Parathyroid adenoma (tissue), 2 donors: ENCODE results near the gene IFFO2.

ENCODE experiments used
- H2AFZ ChIP-seq: fragments of 300-600 bp; sonication (generic); one replicate; pipeline ENCODE4 v1.7.0; 2017; ENCODE audit warnings: antibody characterized with exemption, mild to moderate bottlenecking
- H3K27ac ChIP-seq: fragments of 300-600 bp; sonication (generic); one replicate; pipeline ENCODE4 v1.7.0; 2017
- H3K27me3 ChIP-seq: fragments of 300-600 bp; sonication (generic); one replicate; pipeline ENCODE4 v1.7.0; 2017; ENCODE audit warnings: low read length; ENCODE audit not compliant: control insufficient read depth, insufficient read depth
- H3K36me3 ChIP-seq: fragments of 300-600 bp; sonication (generic); one replicate; pipeline ENCODE4 v1.7.0; 2017; ENCODE audit warnings: low read length; ENCODE audit not compliant: control insufficient read depth, insufficient read depth
- H3K4me1 ChIP-seq: fragments of 300-600 bp; sonication (generic); one replicate; pipeline ENCODE4 v1.7.0; 2017; ENCODE audit warnings: control low read depth
- H3K4me2 ChIP-seq: fragments of 300-600 bp; sonication (generic); one replicate; pipeline ENCODE4 v1.7.0; 2017; ENCODE audit warnings: low read length
- H3K4me3 ChIP-seq: fragments of 300-600 bp; sonication (generic); one replicate; pipeline ENCODE4 v1.7.0; 2017; ENCODE audit warnings: low read depth, low read length
- H3K79me2 ChIP-seq: fragments of 300-600 bp; sonication (generic); one replicate; pipeline ENCODE4 v1.7.0; 2017; ENCODE audit warnings: control low read depth
- H3K9ac ChIP-seq: fragments of 300-600 bp; sonication (generic); one replicate; pipeline ENCODE4 v1.7.0; 2017; ENCODE audit warnings: mild to moderate bottlenecking
- H3K9me3 ChIP-seq: fragments of 300-600 bp; sonication (generic); one replicate; pipeline ENCODE4 v1.7.0; 2017; ENCODE audit warnings: low read length; ENCODE audit not compliant: control insufficient read depth
- CTCF ChIP-seq: fragments of 300-600 bp; sonication (generic); IDR thresholded peaks from one replicate; pipeline ENCODE4 v1.7.0; 2017; ENCODE audit warnings: antibody characterized with exemption, mild to moderate bottlenecking
- donor health status: primary hyperparathyroidism.

Gene IFFO2

GRCh38 chr1:18928406-18928805 is 28.1 kb downstream of the IFFO2 start:
- Histone ChIP-seq H3K27ac (no peak overlapping the region), H3K79me2 (peaks cover 18% of the 10 kb centered on the region), H3K4me1 (peaks cover 19% of the 10 kb centered on the region), H3K9me3 (no peaks in the 10 kb centered on the region), H3K36me3 (no peaks in the 10 kb centered on the region), H3K9ac (no peak overlapping the region), H3K4me3 (no peak overlapping the region), H3K27me3 (no peaks in the 10 kb centered on the region), H2AFZ (no peak overlapping the region), H3K4me2 (no peak overlapping the region)
- TF ChIP-seq CTCF = no peak

- Histone ChIP-seq H3K9ac (no peak overlapping the region), H3K27me3 (no peaks in the 10 kb centered on the region), H3K4me3 (no peak overlapping the region), H3K36me3 (no peaks in the 10 kb centered on the region), H2AFZ (no peak overlapping the region), H3K4me2 (no peak overlapping the region), H3K4me1 (peaks cover 21% of the 10 kb centered on the region), H3K79me2 (peaks cover 19% of the 10 kb centered on the region), H3K27ac (no peak overlapping the region), H3K9me3 (no peaks in the 10 kb centered on the region)
- TF ChIP-seq CTCF = no peak
These were observed 28.7 kb downstream of the IFFO2 start for GRCh38 chr1:18927654-18928272.

- H2AFZ ChIP-seq = no peak overlapping the region
- H3K79me2 ChIP-seq = peaks cover 20% of the 10 kb centered on the region
- H3K27ac ChIP-seq = peak overlapping the region; percentile 69
- H3K4me3 ChIP-seq = no peak overlapping the region
- no peak for TF ChIP-seq CTCF
- H3K9ac ChIP-seq = no peak overlapping the region
- H3K36me3 ChIP-seq = no peaks in the 10 kb centered on the region
- peak overlapping the region; percentile 14 for H3K4me2 ChIP-seq
- H3K4me1 ChIP-seq = peaks cover 24% of the 10 kb centered on the region
- no peaks in the 10 kb centered on the region for H3K9me3 ChIP-seq
- H3K27me3 ChIP-seq = no peaks in the 10 kb centered on the region
These were observed 29.3 kb downstream of the IFFO2 start for GRCh38 chr1:18927082-18927653.

- Histone ChIP-seq H3K27me3 (no peaks in the 10 kb centered on the region), H3K4me3 (no peak overlapping the region), H3K9me3 (no peaks in the 10 kb centered on the region), H3K9ac (no peak overlapping the region), H3K36me3 (no peaks in the 10 kb centered on the region), H2AFZ (no peak overlapping the region), H3K79me2 (peaks cover 18% of the 10 kb centered on the region), H3K27ac (peak overlapping the region; percentile 69), H3K4me1 (peaks cover 23% of the 10 kb centered on the region), H3K4me2 (peak overlapping the region; percentile 14)
- no peak for TF ChIP-seq CTCF
These were observed 30.0 kb downstream of the IFFO2 start for GRCh38 chr1:18926315-18927081.
